NK-92 (cell line): ENCODE data around the gene BCAN.
"Not testable (repeated sequence)": the region's sequence is repeated elsewhere in the genome, so short reads cannot be mapped to it uniquely, and the experiment has no call there.

Source experiments
- DNase-seq: peaks from one replicate; lab custom pipeline; 2025; ENCODE audit not compliant: unreplicated experiment; lab: John Stamatoyannopoulos, UW

Gene BCAN

GRCh38 chr1:156641761-156642264, at the start of gene BCAN:
TSS of gene BCAN (plus strand) at chr1:156642117. CDS start at chr1:156646055, 3,938 bp downstream.
- DNase-seq = no peak

GRCh38 chr1:156592158-156592909, 49.6 kb upstream of the BCAN start:
- no peak for DNase-seq

GRCh38 chr1:156592910-156593660, 48.8 kb upstream of the BCAN start:
- no peak for DNase-seq

- DNase-seq = no peak
These were observed 48.3 kb upstream of the BCAN start for GRCh38 chr1:156593661-156593989.

DNA sequence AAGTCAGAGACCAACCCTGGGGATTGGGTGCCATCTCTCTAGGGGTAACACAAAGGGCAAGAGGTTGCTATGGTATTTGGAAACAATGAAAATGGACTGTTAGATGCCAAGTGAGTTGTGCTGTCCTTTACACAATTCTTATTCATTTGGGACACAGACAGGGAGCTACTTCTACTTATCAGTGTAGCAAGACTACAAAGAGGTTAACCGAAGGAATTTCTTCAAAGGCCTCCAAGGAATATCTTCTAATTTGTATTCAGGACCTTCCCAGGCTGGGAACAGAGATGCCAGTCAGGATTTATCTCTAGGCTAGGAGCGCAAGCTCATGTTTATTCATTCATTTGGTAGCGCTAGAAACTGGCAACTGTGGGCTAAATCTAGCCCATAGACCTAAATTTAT, 47.7 kb upstream of the BCAN start:
- DNase-seq = no peak

GRCh38 chr1:156595016-156595415, 46.9 kb upstream of the BCAN start:
- DNase-seq = no peak

- DNase-seq = no peak
These were observed 45.5 kb upstream of the BCAN start for GRCh38 chr1:156596426-156596825.

DNA sequence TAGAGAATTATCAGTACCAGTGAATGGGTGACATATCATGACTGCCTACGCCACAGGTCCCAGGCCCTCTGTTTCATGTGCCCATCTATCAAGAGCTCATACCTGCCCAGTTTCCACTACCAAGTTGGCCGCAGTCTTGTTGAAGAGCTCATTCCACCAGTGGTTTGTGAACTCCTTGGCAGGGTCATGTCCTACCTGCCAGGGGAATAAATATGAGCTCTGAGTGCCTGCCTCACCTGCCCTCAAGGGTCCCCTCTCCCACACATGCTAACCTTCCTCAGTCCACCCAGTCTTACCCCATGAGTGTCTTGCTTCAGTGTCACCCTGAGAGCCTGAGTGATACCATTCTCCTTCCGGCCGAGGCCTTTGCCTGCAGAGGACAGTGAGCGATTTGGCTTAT, 43.8 kb upstream of the BCAN start:
- no peak for DNase-seq

- no peak for DNase-seq
These were observed 43.0 kb upstream of the BCAN start for GRCh38 chr1:156598731-156599432.

DNA sequence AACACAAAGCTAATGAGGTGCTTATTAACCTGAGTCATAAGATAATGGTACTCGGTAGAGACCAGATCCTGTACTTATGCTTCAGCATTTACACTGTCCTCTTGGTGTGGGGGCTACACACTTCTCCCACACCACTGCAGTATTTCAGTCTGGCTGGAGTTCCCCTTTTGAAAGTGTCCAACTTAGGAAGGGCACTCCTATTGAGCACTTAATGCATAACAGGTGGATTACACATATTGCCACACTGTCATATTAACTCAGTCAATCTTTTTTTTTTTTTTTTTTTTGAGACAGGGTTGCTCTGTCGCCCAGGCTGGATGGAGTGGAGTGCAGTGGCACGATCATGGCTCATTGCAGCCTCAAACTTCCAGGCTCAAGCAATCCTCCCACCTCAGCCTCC, 42.1 kb upstream of the BCAN start:
- no peak for DNase-seq

DNA sequence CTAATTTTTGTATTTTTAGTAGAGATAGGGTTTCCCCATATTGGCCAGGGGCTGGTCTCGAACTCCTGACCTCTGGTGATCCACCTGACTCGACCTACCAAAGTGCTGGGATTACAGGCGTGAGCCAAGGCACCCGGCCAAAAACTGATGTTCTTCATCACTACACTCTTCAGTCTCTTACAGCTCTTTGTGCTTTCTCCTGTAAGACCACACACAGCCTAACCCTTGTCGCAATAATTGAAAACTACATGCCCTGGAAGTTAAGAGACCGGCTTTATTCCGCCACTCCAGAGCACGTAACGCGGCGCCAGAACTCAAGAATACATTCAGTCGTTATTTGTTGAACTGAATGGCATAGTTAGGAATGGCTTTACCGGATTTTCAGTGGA, 41.2 kb upstream of the BCAN start:
- DNase-seq = no peak

DNA sequence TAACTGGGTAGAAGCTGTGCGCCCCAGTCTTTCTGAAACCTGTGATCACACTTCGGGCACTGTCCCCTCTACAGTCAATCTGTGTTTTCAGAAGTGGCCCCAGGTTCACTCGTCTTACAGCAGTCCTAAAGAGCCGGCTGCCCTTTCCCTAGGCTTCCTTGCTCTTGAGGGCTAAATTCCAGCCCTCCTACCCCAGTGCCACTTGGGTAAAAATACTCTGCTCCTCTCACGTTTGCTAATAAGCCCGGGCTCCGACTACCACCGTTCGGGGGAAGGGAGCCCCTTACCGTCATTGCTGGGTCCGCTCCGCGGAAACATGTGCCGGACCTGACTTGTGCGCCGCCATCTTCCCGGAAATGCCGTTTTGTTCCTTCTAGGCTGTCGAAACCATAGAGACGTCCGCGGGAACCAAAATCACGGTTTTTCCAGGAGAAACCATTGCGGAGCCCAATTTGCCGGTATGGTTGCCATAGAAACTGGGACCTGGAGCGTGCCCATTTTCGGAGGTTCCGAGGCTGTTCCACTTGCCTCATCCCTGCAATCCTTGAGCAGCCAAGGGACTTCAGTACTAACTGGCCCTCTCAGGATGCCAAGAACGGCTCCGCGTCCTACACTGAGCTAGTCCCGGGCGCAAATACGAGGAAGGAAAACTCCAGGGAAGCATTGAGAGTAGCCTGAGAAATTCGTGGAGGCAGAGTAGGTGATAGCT, 40.6 kb upstream of the BCAN start, which contains the start of gene GPATCH4:
Gene GPATCH4 (minus strand): TSS at position 358 of the 709 bp plus-strand sequence.
- peak; percentile 18 for DNase-seq

DNA sequence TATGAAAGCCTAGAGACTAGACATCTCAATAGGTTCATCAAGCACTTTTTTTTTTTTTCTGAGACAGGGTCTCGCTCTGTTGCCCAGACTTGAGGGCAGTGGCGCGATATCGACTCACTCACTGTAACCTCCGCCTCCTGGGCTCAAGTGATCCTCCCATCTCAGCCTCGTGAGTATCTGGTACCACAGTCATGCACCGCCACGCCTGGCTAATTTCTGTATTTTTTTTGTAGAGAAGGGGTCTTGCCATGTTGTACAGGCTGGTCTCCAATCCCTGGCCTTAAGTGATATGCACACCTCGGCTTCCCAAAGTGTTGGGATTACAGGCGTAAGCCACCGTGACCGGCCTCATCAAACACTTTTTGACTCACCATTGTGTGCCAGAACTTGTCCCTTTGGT, 40.0 kb upstream of the BCAN start:
- no peak for DNase-seq

- no peak for DNase-seq
These were observed 39.3 kb upstream of the BCAN start for GRCh38 chr1:156602557-156602993.

- DNase-seq = not testable (repeated sequence)
These were observed 34.6 kb upstream of the BCAN start for GRCh38 chr1:156607344-156607743.

DNA sequence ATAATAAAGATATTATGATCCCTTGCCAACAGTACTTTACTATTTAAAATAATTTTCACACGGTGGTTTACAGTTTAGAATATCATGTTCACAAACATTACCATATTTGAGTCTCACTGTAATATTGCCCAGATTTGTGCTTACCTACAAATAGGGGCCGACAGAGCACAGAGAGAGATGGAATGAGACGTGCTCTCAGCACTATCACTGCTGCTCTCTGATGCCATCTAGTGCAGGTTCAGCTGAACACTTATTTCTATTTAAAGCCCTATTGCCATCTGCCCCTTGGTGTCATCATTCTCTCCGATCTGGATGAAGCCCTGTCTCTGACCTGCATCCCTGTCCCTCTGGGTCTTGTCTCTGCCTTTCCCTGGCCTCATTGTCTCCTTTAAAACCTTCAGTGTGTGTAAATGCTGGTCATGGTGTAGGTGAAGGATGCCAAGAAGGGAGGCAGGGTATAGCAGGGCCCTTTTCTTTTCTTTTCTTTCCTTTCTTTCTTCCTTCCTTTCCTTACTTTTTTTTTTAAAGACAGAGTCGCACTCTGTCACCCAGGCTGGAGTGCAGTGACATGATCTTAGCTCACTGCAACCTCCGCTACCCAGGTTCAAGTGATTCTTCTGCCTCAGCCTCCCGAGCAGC, 33.8 kb upstream of the BCAN start:
- DNase-seq = no peak

GRCh38 chr1:156608981-156609380, 32.9 kb upstream of the BCAN start:
- DNase-seq = no peak

DNA sequence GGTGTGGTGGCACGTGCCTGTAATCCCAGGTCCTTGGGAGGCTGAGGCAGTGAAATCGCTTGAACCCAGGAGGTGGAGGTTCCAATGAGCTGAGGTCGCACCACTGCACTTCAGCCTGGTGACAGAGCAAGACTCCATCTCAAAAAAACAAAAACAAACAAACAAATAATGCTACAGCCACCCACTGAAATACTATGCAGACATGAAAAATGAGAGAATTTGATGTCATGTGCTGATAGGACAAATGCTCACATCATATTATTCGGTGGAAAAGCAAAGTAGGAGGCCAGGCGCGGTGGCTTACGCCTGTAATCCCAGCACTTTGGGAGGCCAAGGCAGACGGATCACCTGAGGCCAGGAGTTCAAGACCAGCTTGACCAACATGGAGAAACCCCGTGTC, 31.8 kb upstream of the BCAN start:
- DNase-seq = not testable (repeated sequence)

DNA sequence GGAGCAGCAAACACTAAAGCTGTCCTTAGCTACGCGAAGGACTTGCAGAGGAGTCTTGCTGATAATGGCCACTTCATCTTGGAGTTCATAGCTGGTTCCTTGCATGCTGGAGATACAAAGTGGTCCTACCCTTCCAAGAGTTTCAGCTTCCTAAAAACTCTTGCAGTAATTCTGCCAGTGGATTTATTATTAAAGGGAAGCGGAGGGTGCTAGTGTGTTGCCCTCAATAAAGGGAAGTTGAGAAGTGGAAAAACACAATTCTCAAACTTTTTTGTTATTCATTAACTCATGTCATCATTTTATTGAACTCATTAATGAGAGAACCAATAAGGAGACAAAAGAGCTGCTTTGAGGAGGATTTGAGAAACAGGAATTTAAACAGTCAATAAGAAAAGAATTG, 29.3 kb upstream of the BCAN start:
- DNase-seq = no peak

DNA sequence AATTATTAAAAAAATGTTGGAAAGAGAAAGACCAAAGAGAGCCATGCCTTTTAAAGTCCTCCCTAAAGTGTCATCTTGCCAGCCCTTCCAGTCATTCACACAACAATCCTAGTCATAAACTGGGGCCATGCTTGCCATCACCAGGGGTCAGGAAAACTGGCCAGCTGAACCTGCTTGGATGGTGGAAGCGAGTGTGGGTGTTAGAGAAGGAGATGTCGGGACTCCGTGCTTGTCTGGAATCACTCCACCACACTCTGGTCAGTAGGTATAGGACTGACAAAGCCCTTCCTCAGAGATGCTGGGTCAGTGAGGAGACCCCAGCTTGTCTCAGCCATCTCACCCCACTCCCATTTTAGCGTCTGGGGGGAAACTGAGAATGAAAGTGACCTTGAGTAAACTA, 26.0 kb upstream of the BCAN start:
- no peak for DNase-seq

GRCh38 chr1:156616463-156616862, 25.5 kb upstream of the BCAN start:
- no peak for DNase-seq
